Left kidney (tissue), 2 donors: ENCODE data around the gene IL27RA. TPM values are rescaled to one million over a fixed set of nuclear protein-coding genes. Genes with fewer than 3 reads are reported as not detected.
"Not testable (repeated sequence)": the region's sequence is repeated elsewhere in the genome, so short reads cannot be mapped to it uniquely, and the experiment has no call there.

Experiments
- DNase-seq: peaks from one replicate; pipeline ENCODE4 v3.0.0-alpha.2; 2013
- polyA plus RNA-seq: library from polyadenylated mRNA; unstranded; fragments of 120-200 nt; gene quantifications from one replicate; pipeline ENCODE4 v1.2.1, GENCODE V29; 2013; ENCODE audit not compliant: insufficient read length

The IL27RA gene
- polyA plus RNA-seq, 1 donor = 5.9 TPM

GRCh38 chr19:14028901-14029300 is 2.7 kb upstream of the IL27RA start:
- no peak for DNase-seq

DNA sequence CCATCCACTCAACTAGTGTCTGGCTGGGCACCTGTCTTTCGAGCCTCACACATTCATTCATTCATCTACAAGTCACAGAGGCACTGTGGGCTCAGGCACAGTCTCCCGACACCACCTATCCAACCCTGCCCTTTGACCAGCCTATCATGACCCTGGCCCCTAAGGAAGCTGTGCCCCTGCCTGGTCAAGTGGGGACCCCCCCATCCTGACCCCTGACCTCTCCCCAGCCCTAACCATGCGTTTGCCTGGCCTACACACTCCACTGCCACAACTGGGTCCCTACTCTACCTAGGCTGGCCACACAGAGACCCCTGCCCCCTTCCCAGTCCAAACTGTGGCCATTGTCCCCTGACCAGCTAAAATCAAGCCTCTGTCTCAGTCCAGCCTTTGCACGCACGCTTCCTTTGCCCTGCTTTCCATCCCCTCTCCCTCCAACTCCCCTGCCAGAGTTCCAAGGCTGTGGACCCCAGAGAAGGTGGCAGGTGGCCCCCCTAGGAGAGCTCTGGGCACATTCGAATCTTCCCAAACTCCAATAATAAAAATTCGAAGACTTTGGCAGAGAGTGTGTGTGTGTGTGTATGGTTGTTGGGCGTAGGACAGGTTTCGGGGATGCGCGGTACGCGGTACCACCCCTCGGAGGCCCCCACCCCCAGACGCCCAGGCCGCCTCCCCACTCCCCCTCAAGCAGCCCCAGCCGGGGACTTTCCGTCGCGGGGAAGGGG is 404 bp upstream of the IL27RA start:
- no peak for DNase-seq

- DNase-seq = no peak
Observed at GRCh38 chr19:14033946-14034345, 2.4 kb downstream of the IL27RA start.

- not testable (repeated sequence) for DNase-seq
Observed at GRCh38 chr19:14035159-14035558, 3.6 kb downstream of the IL27RA start.

- no peak for DNase-seq
Observed at GRCh38 chr19:14035706-14036105, 4.1 kb downstream of the IL27RA start.

- DNase-seq = no peak
Observed at GRCh38 chr19:14039181-14039580, 7.6 kb downstream of the IL27RA start.

DNA sequence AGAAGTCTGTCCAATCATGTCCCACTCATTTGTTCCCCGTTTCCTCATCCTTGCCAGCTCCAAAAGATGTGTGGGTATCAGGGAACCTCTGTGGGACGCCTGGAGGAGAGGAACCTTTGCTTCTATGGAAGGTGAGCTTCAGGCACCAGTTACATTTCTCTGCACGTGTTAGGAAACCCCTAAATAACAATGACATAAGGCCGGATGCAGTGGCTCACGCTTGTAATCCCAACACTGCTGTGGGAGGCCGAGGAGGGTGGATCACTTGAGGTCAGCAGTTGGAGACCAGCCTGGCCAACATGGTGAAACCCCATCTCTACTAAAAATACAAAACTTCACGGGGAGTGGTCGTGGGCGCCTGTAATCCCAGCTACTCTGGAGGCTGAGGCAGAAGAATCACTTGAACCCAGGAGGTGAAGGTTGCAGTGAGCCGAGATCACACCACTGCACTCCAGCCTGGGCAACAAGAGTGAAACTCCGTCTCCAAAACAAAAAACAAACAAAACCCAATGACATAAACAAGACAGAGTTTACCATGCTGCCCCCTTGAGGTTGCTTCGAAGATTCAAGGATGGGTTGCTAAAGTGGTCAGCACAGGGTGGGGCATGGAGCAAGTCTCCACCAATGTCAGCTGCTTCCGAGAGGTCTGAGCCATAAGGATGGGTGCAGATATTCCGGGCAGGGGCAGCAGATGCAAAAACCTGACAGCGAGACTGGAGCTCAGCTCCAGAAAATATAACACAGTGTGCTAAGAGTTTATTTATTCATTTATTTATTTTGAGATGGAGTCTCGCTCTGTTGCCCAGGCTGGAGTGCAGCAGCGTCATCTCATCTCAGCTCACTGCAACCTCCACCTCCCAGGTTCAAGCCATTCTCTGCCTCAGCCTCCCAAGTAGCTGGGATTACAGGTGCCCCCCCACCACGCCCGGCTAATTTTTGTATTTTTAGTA is 11.4 kb downstream of the IL27RA start:
- DNase-seq = peak; percentile 87

DNA sequence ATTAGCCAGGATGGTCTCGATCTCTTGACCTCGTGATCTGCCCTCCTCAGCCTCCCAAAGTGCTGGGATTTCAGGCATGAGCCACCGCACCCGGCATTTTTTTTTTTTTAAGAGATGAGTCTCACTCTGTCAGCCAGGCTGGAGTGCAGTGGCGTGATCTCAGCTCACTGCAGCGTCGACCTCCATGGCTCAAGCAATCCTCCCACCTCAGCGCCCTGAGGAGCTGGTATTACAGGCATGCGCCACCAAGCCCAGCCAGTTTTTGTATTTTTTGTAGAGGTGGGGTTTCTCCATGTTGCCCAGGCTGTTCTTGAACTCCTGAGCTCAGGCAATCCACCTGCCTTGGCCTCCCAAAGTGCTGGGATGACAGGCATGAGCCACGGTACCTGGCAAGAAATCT is 16.3 kb downstream of the IL27RA start:
- not testable (repeated sequence) for DNase-seq

DNA sequence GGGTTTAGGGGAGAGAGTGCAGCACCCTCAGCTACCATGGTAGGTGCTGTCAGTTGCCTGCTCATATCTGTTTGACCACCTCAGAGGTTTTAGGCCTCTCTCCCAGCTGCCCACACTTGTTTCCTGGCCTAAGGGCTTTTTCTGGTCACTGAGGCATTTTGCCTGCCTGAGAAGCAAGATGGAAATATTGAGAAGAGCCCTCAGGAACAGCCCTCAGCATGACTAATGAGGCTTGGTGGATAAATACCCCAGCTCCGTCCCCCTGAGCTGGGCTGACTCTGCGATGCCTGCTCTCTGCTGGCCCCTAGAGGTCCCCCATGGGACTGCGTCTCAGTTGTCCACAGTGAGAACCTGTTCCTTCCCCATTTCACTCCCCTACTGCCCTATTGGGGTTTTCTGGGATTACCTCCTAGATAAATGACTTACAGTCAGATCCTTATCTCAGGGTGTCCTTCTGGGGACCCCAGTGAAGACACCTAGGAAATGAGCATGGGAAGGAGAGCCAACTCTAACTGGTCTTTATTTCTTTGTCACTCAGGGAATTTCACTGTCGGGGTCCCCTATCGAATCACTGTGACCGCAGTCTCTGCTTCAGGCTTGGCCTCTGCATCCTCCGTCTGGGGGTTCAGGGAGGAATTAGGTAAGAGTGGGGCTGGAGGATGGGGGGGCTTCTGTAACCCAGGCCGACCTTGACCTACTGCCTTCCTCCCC is 17.0 kb downstream of the IL27RA start:
- DNase-seq = no peak

GRCh38 chr19:14050512-14050911 is 18.9 kb downstream of the IL27RA start:
- no peak for DNase-seq

DNA sequence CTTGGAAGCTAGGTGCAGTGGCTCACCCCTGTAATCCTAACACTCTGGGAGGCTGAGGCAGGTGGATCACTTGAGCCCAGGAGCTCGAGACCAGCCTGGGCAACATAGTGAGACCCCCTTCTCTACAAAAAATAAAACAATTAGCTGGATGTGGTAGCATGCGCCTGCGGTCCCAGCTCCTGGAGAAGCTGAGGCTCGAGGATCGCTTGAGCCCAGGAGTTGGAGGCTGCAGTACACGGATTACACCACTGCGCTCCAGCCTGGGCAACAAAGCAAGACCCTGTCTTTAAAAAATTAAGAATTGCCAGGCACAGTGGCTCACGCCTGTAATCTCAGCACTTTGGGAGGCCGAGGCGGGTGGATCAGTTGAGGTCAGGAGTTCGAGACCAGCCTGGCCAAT is 19.4 kb downstream of the IL27RA start:
- not testable (repeated sequence) for DNase-seq

DNA sequence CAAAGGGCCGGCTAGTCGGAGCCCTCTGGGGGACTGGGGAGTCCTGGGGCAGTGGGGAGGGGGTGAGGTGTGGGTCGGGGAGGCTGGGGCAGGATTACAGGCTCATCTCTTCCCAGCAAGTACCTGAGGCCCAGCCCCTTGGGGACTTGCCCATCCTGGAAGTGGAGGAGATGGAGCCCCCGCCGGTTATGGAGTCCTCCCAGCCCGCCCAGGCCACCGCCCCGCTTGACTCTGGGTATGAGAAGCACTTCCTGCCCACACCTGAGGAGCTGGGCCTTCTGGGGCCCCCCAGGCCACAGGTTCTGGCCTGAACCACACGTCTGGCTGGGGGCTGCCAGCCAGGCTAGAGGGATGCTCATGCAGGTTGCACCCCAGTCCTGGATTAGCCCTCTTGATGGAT is 20.4 kb downstream of the IL27RA start:
- no peak for DNase-seq

DNA sequence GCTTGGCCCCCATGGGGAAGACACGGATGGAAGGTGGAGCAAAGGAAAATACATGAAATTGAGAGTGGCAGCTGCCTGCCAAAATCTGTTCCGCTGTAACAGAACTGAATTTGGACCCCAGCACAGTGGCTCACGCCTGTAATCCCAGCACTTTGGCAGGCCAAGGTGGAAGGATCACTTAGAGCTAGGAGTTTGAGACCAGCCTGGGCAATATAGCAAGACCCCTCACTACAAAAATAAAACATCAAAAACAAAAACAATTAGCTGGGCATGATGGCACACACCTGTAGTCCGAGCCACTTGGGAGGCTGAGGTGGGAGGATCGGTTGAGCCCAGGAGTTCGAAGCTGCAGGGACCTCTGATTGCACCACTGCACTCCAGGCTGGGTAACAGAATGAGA is 20.9 kb downstream of the IL27RA start:
- DNase-seq = no peak

DNA sequence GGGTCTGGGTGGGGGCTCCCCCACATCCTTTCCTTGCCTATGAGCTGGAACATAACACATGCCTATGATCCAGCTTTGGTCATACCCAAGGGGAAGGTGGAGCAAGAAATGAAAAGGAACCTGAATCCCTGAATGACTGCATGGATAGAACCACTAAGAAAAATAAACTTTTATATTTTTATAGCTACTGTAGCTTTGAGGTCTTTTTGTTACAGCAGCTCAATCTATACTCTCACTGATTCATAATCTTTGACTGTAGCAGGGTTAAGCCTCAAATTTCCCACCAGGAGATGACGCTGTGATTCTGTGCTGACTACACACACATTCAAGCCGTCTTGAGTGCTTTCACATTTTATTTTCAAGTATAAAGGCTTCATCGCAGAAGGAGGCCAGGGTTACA is 21.5 kb downstream of the IL27RA start:
- DNase-seq = no peak

- DNase-seq = no peak
Observed at GRCh38 chr19:14053500-14053899, 21.9 kb downstream of the IL27RA start.

DNA sequence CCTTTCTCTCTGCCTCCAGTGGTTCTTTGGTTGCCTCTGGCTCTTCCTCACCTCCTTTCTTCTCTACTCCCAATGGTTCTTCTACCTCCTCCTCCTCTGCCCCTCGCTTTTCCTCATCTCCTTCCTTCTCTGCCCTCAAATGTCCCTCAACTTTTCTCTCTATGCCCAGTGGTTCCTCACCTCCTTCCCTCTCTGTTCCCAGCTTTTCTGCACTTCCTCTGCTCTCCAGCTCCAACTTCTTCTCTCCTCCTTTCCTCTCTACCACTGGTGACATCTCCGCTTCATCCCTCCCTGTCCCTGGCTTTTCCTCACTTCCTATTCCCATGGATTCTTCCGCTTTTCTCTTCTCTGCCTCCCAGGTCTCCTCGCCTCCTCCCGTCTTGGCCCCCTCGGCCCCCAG is 22.5 kb downstream of the IL27RA start:
- DNase-seq = no peak

DNA sequence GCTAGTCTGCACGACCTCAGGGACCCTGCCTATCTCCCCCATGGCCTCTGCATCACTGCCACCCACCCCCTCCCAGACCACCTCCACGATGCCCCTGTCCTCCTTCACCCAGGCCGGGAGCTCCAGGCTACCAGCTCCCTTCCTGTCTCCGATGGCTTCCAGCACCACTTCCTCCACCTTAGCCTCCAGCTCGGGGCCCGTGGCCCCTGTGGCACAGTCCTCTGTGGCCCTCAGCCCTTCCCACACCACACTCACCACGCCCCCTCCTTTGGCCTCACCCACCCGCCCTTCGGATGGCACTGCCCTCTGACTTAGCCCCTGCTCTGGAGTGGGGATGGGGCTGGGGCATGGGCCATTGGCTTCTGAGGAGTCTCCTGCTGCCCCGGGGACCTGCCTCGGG is 23.2 kb downstream of the IL27RA start:
- no peak for DNase-seq

- DNase-seq = no peak
Observed at GRCh38 chr19:14055396-14055795, 23.8 kb downstream of the IL27RA start.

GRCh38 chr19:14056069-14056666 is 24.6 kb downstream of the IL27RA start:
- no peak for DNase-seq

DNA sequence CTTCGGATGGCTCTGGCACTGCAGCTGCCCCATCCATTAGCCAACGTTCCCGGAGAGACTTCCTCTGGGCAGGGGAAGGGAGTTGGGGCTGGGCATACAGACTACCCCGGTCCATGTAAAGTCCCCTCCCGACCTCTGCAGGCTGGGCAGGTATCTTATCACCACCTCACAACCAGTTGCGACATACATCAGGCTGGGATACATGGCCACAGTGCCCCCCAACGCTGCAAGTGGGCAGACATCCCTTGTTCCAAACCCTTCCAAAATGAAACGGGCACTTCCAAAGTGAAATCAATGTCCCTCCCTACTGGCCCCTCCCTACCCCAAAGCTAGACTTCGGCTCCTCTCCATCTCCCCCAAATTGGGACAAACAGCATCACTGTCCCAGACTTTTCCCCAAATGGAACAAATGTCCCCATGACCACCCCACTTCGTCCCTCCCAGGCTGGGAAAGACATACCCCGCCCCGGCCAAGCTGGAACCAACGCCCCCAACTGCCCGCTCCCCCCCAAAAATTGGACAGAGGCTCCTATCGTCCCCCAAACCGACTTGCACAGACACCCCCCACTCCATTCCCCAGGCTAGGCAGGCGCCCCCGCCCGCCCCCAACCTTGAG is 25.3 kb downstream of the IL27RA start:
- no peak for DNase-seq

GRCh38 chr19:14058182-14059092 is 26.9 kb downstream of the IL27RA start:
- no peak for DNase-seq
